B cell (primary cell): ENCODE results near the gene ARHGAP15. TPM values are rescaled to one million over a fixed set of nuclear protein-coding genes. Genes with fewer than 3 reads are reported as not detected.

ENCODE experiments used
- ATAC-seq: fragments of 200-7000 bp; cut with Tn5 transposase; one replicate; pipeline ENCODE4 v1.10.0; 2021; ENCODE audit warnings: low read depth, mild to moderate bottlenecking, moderate number of reproducible peaks, moderate library complexity
- CTCF ChIA-PET: fragments of 350-600 bp; sonication (Branson Sonifier 250); formaldehyde crosslinking; loops from one replicate; lab custom pipeline; 2021; ENCODE audit warnings: antibody characterized with exemption, inconsistent platforms; lab: Charles Lee
- POLR2A ChIA-PET: fragments of 350-600 bp; sonication (Branson Sonifier 250); formaldehyde crosslinking; loops from one replicate; lab custom pipeline; 2021; ENCODE audit warnings: antibody characterized with exemption; lab: Charles Lee
- DNase-seq: peaks from one replicate; pipeline ENCODE4 v3.0.0; 2013
- H2AFZ ChIP-seq: 2 replicates; pipeline ENCODE4 v1.6.1; 2012; ENCODE audit warnings: mild to moderate bottlenecking, low read depth, low read length; ENCODE audit not compliant: insufficient read depth, poor library complexity, severe bottlenecking
- H3K27ac ChIP-seq, 2 donors: 1 replicate in 1 of 2; 2 replicates in 1 of 2; pipeline ENCODE4 v1.5.1; 2012 to 2013; ENCODE audit warnings: low read length in 2 of 2, mild to moderate bottlenecking in 2 of 2, moderate library complexity in 1 of 2
- H3K27me3 ChIP-seq, 4 experiments: fragments of 200-600 bp in 1 of 4; sonication (generic) in 1 of 4; replicated peaks in 1 of 4; 1 replicate in 2 of 4; 2 replicates in 2 of 4; pipeline versions ENCODE4 v1.6.1 to v1.7.0; 2013 to 2016; ENCODE audit warnings: low read length in 3 of 4, mild to moderate bottlenecking in 2 of 4, mixed read lengths in 1 of 4, moderate library complexity in 1 of 4; ENCODE audit not compliant: insufficient read depth in 4 of 4, control insufficient read depth in 3 of 4; ENCODE audit errors: control extremely low read depth in 1 of 4
- H3K36me3 ChIP-seq, 2 experiments: replicated peaks in 1 of 2; 1 replicate in 1 of 2; 2 replicates in 1 of 2; pipeline versions ENCODE4 v1.6.1 to v1.7.1; 2013; ENCODE audit warnings: low read length in 1 of 2; ENCODE audit not compliant: insufficient read depth in 2 of 2, control insufficient read depth in 1 of 2; ENCODE audit errors: control extremely low read depth in 1 of 2, extremely low read depth in 1 of 2
- H3K4me1 ChIP-seq, 2 donors: fragments of 200-600 bp in 1 of 2; sonication (generic) in 1 of 2; 1 replicate in 1 of 2; 2 replicates in 1 of 2; pipeline versions ENCODE4 v1.5.1 to v1.6.1; 2013 to 2017; ENCODE audit warnings: low read length in 2 of 2; ENCODE audit not compliant: control insufficient read depth in 2 of 2, insufficient read depth in 2 of 2
- H3K4me2 ChIP-seq: replicated peaks from 2 replicates; pipeline ENCODE3; 2012; ENCODE audit warnings: mild to moderate bottlenecking, low read depth, low read length; ENCODE audit not compliant: poor library complexity, severe bottlenecking
- H3K4me3 ChIP-seq, 5 experiments: fragments of 200-600 bp in 1 of 5; sonication (generic) in 1 of 5; 1 replicate in 3 of 5; 2 replicates in 2 of 5; pipeline versions ENCODE4 v1.5.1 to v1.7.0; 2011 to 2016; ENCODE audit warnings: low read length in 4 of 5, mild to moderate bottlenecking in 4 of 5, low read depth in 2 of 5, control low read depth in 1 of 5, moderate library complexity in 1 of 5; ENCODE audit not compliant: insufficient read depth in 1 of 5; ENCODE audit errors: control extremely low read depth in 1 of 5, extremely low read depth in 1 of 5
- H3K79me2 ChIP-seq: fragments of 200-600 bp; sonication (generic); one replicate; pipeline ENCODE4 v1.6.0; 2016; ENCODE audit warnings: low read length; ENCODE audit not compliant: control insufficient read depth, insufficient read depth
- H3K9ac ChIP-seq: fragments of 200-600 bp; sonication (generic); 2 replicates; pipeline ENCODE4 v1.6.1; 2017; ENCODE audit warnings: mild to moderate bottlenecking, low read length, moderate library complexity
- H3K9me3 ChIP-seq, 3 donors: one replicate each; pipeline versions ENCODE4 v1.6.1 to v1.7.1; 2013; ENCODE audit warnings: low read length in 2 of 3; ENCODE audit not compliant: control insufficient read depth in 2 of 3, insufficient read depth in 1 of 3; ENCODE audit errors: control extremely low read depth in 1 of 3
- H4K20me1 ChIP-seq: 2 replicates; pipeline ENCODE4 v1.6.0; 2012; ENCODE audit warnings: mild to moderate bottlenecking, low read length; ENCODE audit not compliant: insufficient read depth, control insufficient read depth, poor library complexity, severe bottlenecking
- H3K27ac Mint-ChIP-seq: one replicate; pipeline ENCODE4 v1.8.0; 2021; ENCODE audit warnings: mixed read lengths
- H3K27me3 Mint-ChIP-seq: one replicate; pipeline ENCODE4 v1.8.0; 2021; ENCODE audit warnings: mixed read lengths
- H3K4me1 Mint-ChIP-seq: one replicate; pipeline ENCODE4 v1.8.0; 2021; ENCODE audit warnings: mixed read lengths
- H3K4me3 Mint-ChIP-seq: one replicate; pipeline ENCODE4 v1.8.0; 2021; ENCODE audit warnings: mixed read lengths
- H3K9me3 Mint-ChIP-seq: one replicate; pipeline ENCODE4 v1.8.0; 2022; ENCODE audit warnings: mixed read lengths; ENCODE audit not compliant: insufficient read depth
- CTCF ChIP-seq: fragments of 200-600 bp; IDR thresholded peaks from one replicate; pipeline ENCODE4 v1.8.0; 2022; ENCODE audit warnings: antibody characterized with exemption, mild to moderate bottlenecking
- EZH2 ChIP-seq: IDR thresholded peaks from 2 replicates; pipeline ENCODE4 v1.6.1; 2012; ENCODE audit warnings: borderline replicate concordance, low read depth, mild to moderate bottlenecking, moderate library complexity, low read length; ENCODE audit not compliant: insufficient read depth, poor library complexity, severe bottlenecking
- WGBS: methylation state at CpG from one replicate; pipeline ENCODE4 v1.1.5; 2013; ENCODE audit warnings: missing lambda C conversion rate; ENCODE audit not compliant: insufficient coverage; 5-methylcytosine and 5-hydroxymethylcytosine counted together
- intact Hi-C: fragments of 100-400 bp; cut with micrococcal nuclease; formaldehyde crosslinking; loops from one replicate; pipeline ENCODE4 v1.10.0; 2022
- polyA plus RNA-seq: library from polyadenylated mRNA; depleted of rRNA; stranded (reverse); fragments of >200 nt; gene quantifications from 2 replicates; pipeline ENCODE4 v1.2.3, GENCODE V29; 2012
- total RNA-seq, 2 donors: library from RNA; stranded (reverse); fragments of 120-200 nt in 1 of 2; gene quantifications; 1 replicate in 1 of 2; 2 replicates in 1 of 2; pipeline versions ENCODE4 v1.2.3 to v1.2.4, GENCODE V29; 2013 to 2022

The ARHGAP15 gene
- total and polyA plus RNA-seq, 2 donors (not counting 1 experiment from before 2014, with no cell fraction given) = 58.6 to 187 TPM

- intact Hi-C loops = no loop called here
- Mint-ChIP-seq H3K27ac (no peak overlapping the region), H3K4me1 (no peaks in the 10 kb centered on the region), H3K4me3 (no peak overlapping the region), H3K27me3 (no peaks in the 10 kb centered on the region), H3K9me3 (no peaks in the 10 kb centered on the region)
- no peak for TF ChIP-seq EZH2
- TF ChIP-seq CTCF = no peak
- Histone ChIP-seq H3K79me2 (peaks cover 7% of the 10 kb centered on the region), H2AFZ (no peak overlapping the region), H3K36me3 (peaks cover 12 to 52% of the 10 kb centered on the region in 2 experiments), H3K4me3 (no peak overlapping the region), H3K4me2 (no peak overlapping the region), H3K4me1 (no peaks in the 10 kb centered on the region), H3K9ac (no peak overlapping the region), H3K27ac (no peak overlapping the region), H3K27me3 (no peaks in the 10 kb centered on the region), H4K20me1 (no peaks in the 10 kb centered on the region), H3K9me3 (no peaks in the 10 kb centered on the region)
- POLR2A ChIA-PET = no interaction called here
- no peak for ATAC-seq
- CTCF ChIA-PET = no interaction called here
- no CpG with 5 or more reads among the region's 5 CpGs for WGBS
- DNase-seq = no peak
Observed at GRCh38 chr2:143440411-143441012, 311.3 kb downstream of the ARHGAP15 start.

- no peak for ATAC-seq
- Histone ChIP-seq H3K79me2 (peaks cover 5% of the 10 kb centered on the region), H3K36me3 (peaks cover 9 to 39% of the 10 kb centered on the region in 2 experiments), H3K4me2 (no peak overlapping the region), H3K4me1 (no peaks in the 10 kb centered on the region), H3K9me3 (no peaks in the 10 kb centered on the region), H2AFZ (no peak overlapping the region), H3K4me3 (no peak overlapping the region), H3K9ac (no peak overlapping the region), H3K27me3 (no peaks in the 10 kb centered on the region), H4K20me1 (no peaks in the 10 kb centered on the region), H3K27ac (no peak overlapping the region)
- no peak overlapping the region for H3K27ac Mint-ChIP-seq
- no peaks in the 10 kb centered on the region for H3K9me3 Mint-ChIP-seq
- H3K4me1 Mint-ChIP-seq = no peaks in the 10 kb centered on the region
- ChIA-PET POLR2A (no interaction called here), CTCF (no interaction called here)
- H3K27me3 Mint-ChIP-seq = no peaks in the 10 kb centered on the region
- no peak overlapping the region for H3K4me3 Mint-ChIP-seq
- TF ChIP-seq EZH2 = no peak
- TF ChIP-seq CTCF = no peak
- DNase-seq = no peak
- WGBS = 100% methylated on average over 5 of the region's 6 CpGs
- intact Hi-C loops = no loop called here
Observed at GRCh38 chr2:143442193-143442592, 313.0 kb downstream of the ARHGAP15 start.
